VCaP (cell line): Measurements from ENCODE around the gene DNAJC19.
"Not testable (repeated sequence)": the region's sequence is repeated elsewhere in the genome, so short reads cannot be mapped to it uniquely, and the experiment has no call there.

Source experiments
- H3K27ac ChIP-seq: fragments of 450-650 bp; 2 replicates; pipeline ENCODE4 v1.5.1; 2017
- TF ChIP-seq, protein P1 (sequence below): fragments of 450-650 bp; conservative IDR thresholded peaks from 2 replicates; pipeline ENCODE4 v1.5.1; 2017; ENCODE audit warnings: mild to moderate bottlenecking, moderate library complexity

DNAJC19 gene

GRCh38 chr3:181006541-181006940 lies 17.0 kb upstream of the DNAJC19 start:
- no peak overlapping the region for H3K27ac ChIP-seq
- TF ChIP-seq, protein P1, sequence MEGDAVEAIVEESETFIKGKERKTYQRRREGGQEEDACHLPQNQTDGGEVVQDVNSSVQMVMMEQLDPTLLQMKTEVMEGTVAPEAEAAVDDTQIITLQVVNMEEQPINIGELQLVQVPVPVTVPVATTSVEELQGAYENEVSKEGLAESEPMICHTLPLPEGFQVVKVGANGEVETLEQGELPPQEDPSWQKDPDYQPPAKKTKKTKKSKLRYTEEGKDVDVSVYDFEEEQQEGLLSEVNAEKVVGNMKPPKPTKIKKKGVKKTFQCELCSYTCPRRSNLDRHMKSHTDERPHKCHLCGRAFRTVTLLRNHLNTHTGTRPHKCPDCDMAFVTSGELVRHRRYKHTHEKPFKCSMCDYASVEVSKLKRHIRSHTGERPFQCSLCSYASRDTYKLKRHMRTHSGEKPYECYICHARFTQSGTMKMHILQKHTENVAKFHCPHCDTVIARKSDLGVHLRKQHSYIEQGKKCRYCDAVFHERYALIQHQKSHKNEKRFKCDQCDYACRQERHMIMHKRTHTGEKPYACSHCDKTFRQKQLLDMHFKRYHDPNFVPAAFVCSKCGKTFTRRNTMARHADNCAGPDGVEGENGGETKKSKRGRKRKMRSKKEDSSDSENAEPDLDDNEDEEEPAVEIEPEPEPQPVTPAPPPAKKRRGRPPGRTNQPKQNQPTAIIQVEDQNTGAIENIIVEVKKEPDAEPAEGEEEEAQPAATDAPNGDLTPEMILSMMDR = no peak

DNA sequence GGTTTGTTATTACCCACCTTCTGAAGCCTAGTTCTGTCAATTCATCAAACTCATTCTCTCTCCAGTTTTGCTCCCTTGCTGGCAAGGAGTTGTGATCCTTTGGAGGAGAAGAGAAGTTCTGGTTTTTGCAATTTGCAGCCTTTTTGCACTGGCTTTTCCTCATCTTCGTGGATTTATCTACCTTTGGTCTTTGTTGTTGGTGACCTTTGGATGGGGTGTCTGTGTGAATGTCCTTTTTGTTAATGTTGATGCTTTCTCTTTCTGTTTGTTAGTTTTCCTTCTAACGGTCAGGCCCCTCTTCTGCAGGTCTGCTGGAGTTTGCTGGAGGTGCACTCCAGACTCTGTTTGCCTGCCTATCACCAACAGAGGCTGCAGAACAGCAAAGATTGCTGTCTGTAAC lies 13.9 kb upstream of the DNAJC19 start:
- H3K27ac ChIP-seq = not testable (repeated sequence)

GRCh38 chr3:181002331-181002730 lies 12.8 kb upstream of the DNAJC19 start:
- H3K27ac ChIP-seq = not testable (repeated sequence)

DNA sequence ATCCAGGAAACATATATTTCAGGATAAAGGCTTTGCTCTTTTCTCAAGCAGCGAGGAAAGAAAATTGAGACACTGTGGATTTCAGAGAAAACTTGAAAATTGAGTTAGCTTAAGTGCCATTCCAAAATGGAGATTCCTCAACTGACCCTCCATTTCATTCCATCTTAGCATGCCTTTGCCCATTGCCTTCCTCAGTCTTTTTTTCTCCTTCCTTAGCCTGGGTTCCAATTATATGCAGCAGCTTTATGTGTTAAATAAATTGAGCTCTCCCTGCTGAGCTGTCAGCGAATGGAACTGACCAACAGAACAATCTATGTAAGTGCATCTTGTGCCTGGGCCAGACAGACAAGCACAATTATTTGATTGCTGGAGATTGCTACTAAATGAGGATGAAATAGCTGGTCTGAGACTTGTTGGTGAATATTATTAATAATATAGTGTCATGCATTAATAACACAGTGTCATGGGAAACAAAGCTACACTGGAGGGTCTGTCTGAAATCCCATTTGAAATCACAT lies 6.9 kb upstream of the DNAJC19 start:
- TF ChIP-seq, protein P1 = no peak
- no peak overlapping the region for H3K27ac ChIP-seq

- TF ChIP-seq, protein P1 = no peak
- peak overlapping the region; percentile 88 for H3K27ac ChIP-seq
Measured at GRCh38 chr3:180990505-180990904, 969 bp upstream of the DNAJC19 start.

DNA sequence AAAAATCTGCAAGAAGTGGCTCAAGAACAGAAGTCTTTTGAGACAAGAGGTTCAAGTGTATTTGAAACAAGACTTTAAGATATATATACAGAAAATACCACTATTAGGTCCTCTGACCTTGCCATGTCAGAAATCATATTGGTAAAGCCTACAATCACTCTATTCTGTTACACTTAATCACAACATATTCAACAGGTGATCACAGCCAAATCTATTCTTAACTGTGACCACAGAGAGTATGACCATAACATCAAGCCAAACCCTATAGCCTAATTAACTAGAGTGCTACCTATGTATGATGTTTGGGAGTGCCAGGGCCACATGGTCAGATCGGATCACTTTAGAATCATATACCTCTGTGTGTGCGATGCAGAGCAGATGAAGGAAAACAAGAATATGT lies 2.2 kb downstream of the DNAJC19 start:
- TF ChIP-seq, protein P1 = no peak
- H3K27ac ChIP-seq = no peak overlapping the region

GRCh38 chr3:180986366-180986765 lies 3.2 kb downstream of the DNAJC19 start:
- H3K27ac ChIP-seq = not testable (repeated sequence)

DNA sequence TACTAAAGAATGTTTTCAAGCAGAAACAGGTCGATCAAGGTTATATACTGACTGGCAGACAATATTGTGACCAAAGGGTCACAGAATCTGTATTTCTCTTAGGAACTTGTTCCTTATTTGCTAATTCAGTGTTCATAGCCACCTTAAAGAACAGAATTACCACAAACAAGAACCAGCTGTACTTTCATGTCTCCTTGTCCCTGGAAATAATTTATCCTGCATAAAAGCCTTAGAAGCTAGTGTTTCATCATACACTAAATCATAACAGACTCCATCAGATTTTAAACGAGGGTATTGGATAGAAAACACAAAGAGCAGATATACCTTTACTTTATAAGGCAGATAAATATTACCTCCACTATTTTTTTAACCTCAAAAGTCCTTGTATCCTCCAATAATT lies 6.4 kb downstream of the DNAJC19 start:
- TF ChIP-seq, protein P1 = no peak
- H3K27ac ChIP-seq = no peak overlapping the region

DNA sequence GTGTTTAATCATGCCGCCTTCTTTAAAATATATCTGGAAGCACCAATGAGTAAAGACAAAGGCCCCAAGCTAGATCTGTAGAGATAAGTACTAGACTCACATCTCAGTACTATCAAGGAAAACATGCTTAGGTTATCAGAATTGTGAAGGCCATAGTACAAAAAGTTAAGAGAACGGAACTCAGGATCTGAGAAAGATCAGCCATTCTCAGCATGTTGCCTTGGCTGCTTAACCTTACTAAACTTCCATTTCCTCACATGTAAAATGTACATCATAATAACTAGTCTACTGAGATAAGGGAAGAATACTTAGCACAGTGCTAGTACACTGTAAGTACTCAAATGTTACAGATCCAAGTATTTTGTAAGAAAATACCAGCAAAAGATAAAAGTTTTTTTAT lies 7.6 kb downstream of the DNAJC19 start:
- no peak overlapping the region for H3K27ac ChIP-seq
- TF ChIP-seq, protein P1 = no peak
